H54 (cell line): ENCODE data around the gene ELF2.
"Not testable (repeated sequence)": the region's sequence is repeated elsewhere in the genome, so short reads cannot be mapped to it uniquely, and the experiment has no call there.

ENCODE experiments used
- DNase-seq: peaks from one replicate; pipeline ENCODE4 v3.0.0; 2011; ENCODE audit warnings: low spot score, mixed read lengths; ENCODE audit not compliant: insufficient read length
- FAIRE-seq: peaks from 3 replicates; lab custom pipeline; 2011; peaks lifted over from hg19 to GRCh38; lab: Jason Lieb, UNC
- POLR2A ChIP-seq: IDR thresholded peaks from 2 replicates; pipeline ENCODE4 v1.6.1; 2011; ENCODE audit warnings: low read depth, mild to moderate bottlenecking, low read length

The ELF2 gene

DNA sequence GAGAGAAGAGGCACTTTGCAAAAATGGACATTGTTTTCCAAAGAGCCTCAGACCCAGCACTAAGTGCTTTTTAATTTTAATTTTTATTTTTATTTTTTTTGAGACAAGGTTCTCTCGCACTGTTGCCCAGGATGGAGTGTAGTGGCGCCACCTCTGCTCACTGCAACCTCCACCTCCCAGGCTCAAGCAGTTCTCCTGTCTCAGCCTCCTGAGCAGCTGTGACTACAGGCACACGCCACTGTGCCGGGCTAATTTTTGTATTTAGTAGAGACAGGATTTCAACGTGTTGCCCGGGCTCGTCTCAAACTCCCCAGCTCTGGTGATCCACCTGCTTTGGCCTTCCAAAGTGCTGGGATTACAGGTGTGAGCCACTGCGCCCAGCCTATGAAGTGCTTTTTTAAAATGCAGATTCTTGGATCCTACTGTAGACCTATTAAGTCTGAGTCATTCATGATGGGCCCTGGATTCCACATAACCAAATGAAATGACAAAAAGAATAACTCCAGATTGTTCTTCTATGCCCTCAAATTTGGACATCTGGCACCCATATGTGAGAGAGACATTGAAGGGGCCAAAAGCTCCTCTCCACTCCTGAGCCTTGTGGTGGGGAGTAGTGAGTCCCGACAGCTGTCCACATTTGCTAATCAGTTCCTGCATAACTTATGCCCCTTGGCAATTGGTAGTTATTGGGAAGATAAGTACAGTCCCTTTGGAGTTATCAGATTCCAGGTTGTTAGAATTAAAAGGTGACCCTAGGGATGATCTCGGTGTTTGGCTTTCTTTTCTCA lies 157.9 kb downstream of the ELF2 start:
- FAIRE-seq (no peak), DNase-seq (no peak)
- no peak for TF ChIP-seq POLR2A

GRCh38 chr4:139018501-139018900 lies 158.5 kb downstream of the ELF2 start:
- DNase-seq = no peak
- no peak for TF ChIP-seq POLR2A
- FAIRE-seq = no peak

DNA sequence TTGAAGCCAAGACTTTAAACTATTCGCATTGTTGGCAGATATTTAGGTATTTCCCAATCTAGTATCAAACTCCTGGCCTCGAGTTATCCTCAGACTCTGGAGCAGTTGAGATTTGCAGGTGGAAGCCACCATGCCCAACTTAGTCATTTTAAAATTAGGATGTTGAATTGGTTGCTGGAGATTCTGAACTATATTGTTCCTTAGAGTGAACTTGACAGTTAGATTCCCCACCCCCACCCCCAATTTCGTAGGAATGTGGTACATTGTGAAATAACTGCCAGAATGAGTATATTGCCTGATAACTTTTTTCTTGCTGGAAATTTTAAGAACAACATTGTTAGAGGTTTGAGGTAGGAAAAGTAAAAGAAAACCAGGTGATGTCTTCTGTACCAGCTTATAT lies 159.2 kb downstream of the ELF2 start:
- no peak for TF ChIP-seq POLR2A
- DNase-seq (no peak), FAIRE-seq (no peak)

- DNase-seq (no peak), FAIRE-seq (no peak)
- no peak for TF ChIP-seq POLR2A
Observed at GRCh38 chr4:139015948-139016471, 161.0 kb downstream of the ELF2 start.

- DNase-seq (peak; percentile 56), FAIRE-seq (no peak)
- peak; percentile 99 for TF ChIP-seq POLR2A
Observed at GRCh38 chr4:139015269-139015947, 161.6 kb downstream of the ELF2 start, which contains the start of gene NOCT. NOCT (plus strand) TSS chr4:139015781; CDS start chr4:139015982, 201 bp downstream.

DNA sequence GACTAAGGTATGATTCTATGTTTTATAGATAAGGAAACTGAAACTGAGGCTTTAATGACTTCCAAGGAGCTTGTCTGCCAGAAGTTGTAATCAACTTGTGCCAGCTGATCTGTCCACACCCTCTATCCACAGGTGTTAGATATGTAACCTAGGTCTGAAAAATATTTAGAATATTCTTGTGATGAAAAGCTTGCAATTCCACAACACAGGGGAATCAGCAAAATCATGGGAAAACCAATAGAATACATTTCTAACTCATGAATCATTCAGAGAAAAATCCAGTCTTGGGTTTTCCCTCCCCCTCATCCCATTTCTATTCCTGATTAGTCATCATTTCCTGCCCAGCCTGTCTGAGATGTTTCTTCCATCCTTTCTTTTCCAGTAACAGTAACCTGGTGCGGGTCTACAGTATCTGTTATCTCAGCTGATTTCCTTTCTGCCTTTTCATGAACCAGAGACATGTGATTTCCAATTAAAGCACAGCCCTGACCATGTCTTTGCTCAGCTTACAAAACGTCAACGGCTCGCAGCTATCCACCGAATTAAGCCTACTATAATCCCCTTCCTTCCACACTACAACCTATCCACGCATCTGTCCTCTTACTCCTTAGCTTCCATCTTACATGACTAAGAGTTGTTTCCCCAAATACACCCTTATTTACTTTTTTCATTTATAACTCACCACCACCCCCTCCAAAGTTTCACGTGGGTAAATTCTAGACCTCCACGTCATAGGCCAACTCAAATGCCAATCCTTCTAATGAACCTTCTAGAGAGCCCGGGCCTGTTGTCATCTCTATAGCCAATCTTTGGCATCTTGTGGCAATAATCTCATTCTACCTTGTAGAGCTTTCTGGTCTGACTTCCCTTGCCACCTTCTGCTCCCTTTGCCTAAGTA lies 162.4 kb downstream of the ELF2 start:
- DNase-seq = peak; percentile 46
- no peak for TF ChIP-seq POLR2A

GRCh38 chr4:139011225-139011950 lies 165.6 kb downstream of the ELF2 start:
- FAIRE-seq (no peak), DNase-seq (no peak)
- no peak for TF ChIP-seq POLR2A

More for the DNA sequence above, 162.4 kb downstream of the ELF2 start:
- FAIRE-seq = no peak

- TF ChIP-seq POLR2A = no peak
- no peak for DNase-seq
- FAIRE-seq = no peak
Observed at GRCh38 chr4:139009702-139010101, 167.3 kb downstream of the ELF2 start.

DNA sequence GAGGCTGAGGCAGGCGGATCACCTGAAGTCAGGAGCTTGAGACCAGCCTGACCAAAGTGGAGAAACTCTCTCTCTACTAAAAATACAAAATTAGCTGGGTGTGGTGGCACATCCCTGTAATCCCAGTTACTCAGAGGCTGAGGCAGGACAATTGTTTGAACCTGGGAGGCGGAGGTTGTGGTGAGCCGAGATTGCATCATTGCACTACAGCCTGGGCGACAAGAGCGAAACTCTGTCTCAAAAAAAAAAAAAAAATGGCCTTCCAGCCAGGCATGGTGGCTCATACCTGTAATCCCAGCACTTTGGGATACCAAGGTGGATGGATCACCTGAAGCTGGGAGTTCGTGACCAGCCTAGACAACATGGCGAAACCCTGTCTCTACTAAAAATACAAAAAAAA lies 168.7 kb downstream of the ELF2 start:
- DNase-seq, FAIRE-seq: not testable (repeated sequence)

GRCh38 chr4:139007640-139008039 lies 169.4 kb downstream of the ELF2 start:
- no peak for DNase-seq
- no peak for FAIRE-seq
- TF ChIP-seq POLR2A = no peak
